Large intestine (tissue), 3 donors: ENCODE results near the gene UFD1. TPM values are rescaled to one million over a fixed set of nuclear protein-coding genes. Genes with fewer than 3 reads are reported as not detected.

ENCODE experiments used
- DNase-seq, 2 donors: peaks; one replicate each; pipeline versions ENCODE4 v3.0.0 to v3.0.0-alpha.2; 2013
- H3K27ac ChIP-seq: one replicate; pipeline ENCODE4 v1.5.1; 2013; ENCODE audit warnings: low read length
- H3K27me3 ChIP-seq: 2 replicates; pipeline ENCODE4 v1.6.1; 2013; ENCODE audit warnings: low read length; ENCODE audit not compliant: control insufficient read depth, insufficient read depth
- H3K36me3 ChIP-seq: 2 replicates; pipeline ENCODE4 v1.6.1; 2013; ENCODE audit warnings: low read length; ENCODE audit not compliant: control insufficient read depth, insufficient read depth
- H3K4me1 ChIP-seq: one replicate; pipeline ENCODE4 v1.6.1; 2013; ENCODE audit warnings: low read length; ENCODE audit not compliant: control insufficient read depth, insufficient read depth
- H3K4me3 ChIP-seq: one replicate; pipeline ENCODE4 v1.5.1; 2013; ENCODE audit warnings: low read length
- H3K9me3 ChIP-seq: one replicate; pipeline ENCODE4 v1.6.1; 2013; ENCODE audit warnings: mild to moderate bottlenecking, low read depth, low read length, moderate library complexity; ENCODE audit not compliant: control insufficient read depth
- WGBS: methylation state at CpG from one replicate; pipeline ENCODE4 v1.1.5; 2013; ENCODE audit warnings: low lambda C conversion rate; ENCODE audit not compliant: insufficient coverage; 5-methylcytosine and 5-hydroxymethylcytosine counted together
- polyA plus RNA-seq: library from polyadenylated mRNA; unstranded; fragments of 120-200 nt; gene quantifications from one replicate; pipeline ENCODE4 v1.2.1, GENCODE V29; 2013

UFD1 gene
- polyA plus RNA-seq, 1 donor, result 51.1 TPM

- DNase-seq, result no peak
- no peaks in the 10 kb centered on the region for H3K9me3 ChIP-seq
- H3K4me3 ChIP-seq, result no peak overlapping the region
- H3K36me3 ChIP-seq, result peaks cover 90% of the 10 kb centered on the region
- H3K27ac ChIP-seq, result no peak overlapping the region
- H3K4me1 ChIP-seq, result no peaks in the 10 kb centered on the region
- WGBS, result no CpG with 5 or more reads among the region's 2 CpGs
- no peaks in the 10 kb centered on the region for H3K27me3 ChIP-seq
Measured at GRCh38 chr22:19470010-19470409, 9.0 kb downstream of the UFD1 start.

GRCh38 chr22:19469421-19469820 lies 9.6 kb downstream of the UFD1 start:
- WGBS, result no CpG with 5 or more reads among the region's 7 CpGs
- no peaks in the 10 kb centered on the region for H3K27me3 ChIP-seq
- H3K9me3 ChIP-seq, result no peaks in the 10 kb centered on the region
- no peak overlapping the region for H3K27ac ChIP-seq
- no peaks in the 10 kb centered on the region for H3K4me1 ChIP-seq
- peaks cover 90% of the 10 kb centered on the region for H3K36me3 ChIP-seq
- H3K4me3 ChIP-seq, result no peak overlapping the region
- no peak for DNase-seq

GRCh38 chr22:19467912-19468311 lies 11.1 kb downstream of the UFD1 start:
- Histone ChIP-seq H3K36me3 (peaks cover 86% of the 10 kb centered on the region), H3K27ac (no peak overlapping the region), H3K9me3 (no peaks in the 10 kb centered on the region), H3K4me3 (no peak overlapping the region), H3K4me1 (no peaks in the 10 kb centered on the region), H3K27me3 (no peaks in the 10 kb centered on the region)
- no CpG with 5 or more reads among the region's 6 CpGs for WGBS
- DNase-seq, result no peak

- DNase-seq, result no peak
- Histone ChIP-seq H3K27ac (no peak overlapping the region), H3K4me3 (no peak overlapping the region), H3K4me1 (no peaks in the 10 kb centered on the region), H3K9me3 (no peaks in the 10 kb centered on the region), H3K27me3 (no peaks in the 10 kb centered on the region), H3K36me3 (peaks cover 83% of the 10 kb centered on the region)
- 100% methylated on average over 2 of the region's 9 CpGs for WGBS
Measured at GRCh38 chr22:19466848-19467752, 11.9 kb downstream of the UFD1 start.

- WGBS, result no CpG with 5 or more reads among the region's 14 CpGs
- Histone ChIP-seq H3K4me1 (no peaks in the 10 kb centered on the region), H3K4me3 (no peak overlapping the region), H3K36me3 (peaks cover 80% of the 10 kb centered on the region), H3K27ac (no peak overlapping the region), H3K27me3 (no peaks in the 10 kb centered on the region), H3K9me3 (no peaks in the 10 kb centered on the region)
- DNase-seq, result no peak
Measured at GRCh38 chr22:19466126-19466716, 12.8 kb downstream of the UFD1 start.

GRCh38 chr22:19464975-19465374 lies 14.0 kb downstream of the UFD1 start:
- WGBS, result 80% methylated on average over 1 of the region's 4 CpGs
- peaks cover 72% of the 10 kb centered on the region for H3K36me3 ChIP-seq
- no peak for DNase-seq
- no peaks in the 10 kb centered on the region for H3K9me3 ChIP-seq
- no peaks in the 10 kb centered on the region for H3K4me1 ChIP-seq
- no peaks in the 10 kb centered on the region for H3K27me3 ChIP-seq
- no peak overlapping the region for H3K27ac ChIP-seq
- no peak overlapping the region for H3K4me3 ChIP-seq

- Histone ChIP-seq H3K9me3 (no peaks in the 10 kb centered on the region), H3K27me3 (no peaks in the 10 kb centered on the region), H3K36me3 (peaks cover 68% of the 10 kb centered on the region), H3K27ac (no peak overlapping the region), H3K4me1 (no peaks in the 10 kb centered on the region), H3K4me3 (no peak overlapping the region)
- no peak for DNase-seq
- WGBS, result no CpG with 5 or more reads among the region's 1 CpG
Measured at GRCh38 chr22:19464546-19464945, 14.4 kb downstream of the UFD1 start.

GRCh38 chr22:19463491-19464469 lies 15.2 kb downstream of the UFD1 start:
- Histone ChIP-seq H3K9me3 (no peaks in the 10 kb centered on the region), H3K4me3 (no peak overlapping the region), H3K4me1 (no peaks in the 10 kb centered on the region), H3K36me3 (peaks cover 61% of the 10 kb centered on the region), H3K27ac (no peak overlapping the region), H3K27me3 (no peaks in the 10 kb centered on the region)
- WGBS, result 90% methylated on average over 2 of the region's 7 CpGs
- DNase-seq, result no peak

GRCh38 chr22:19463008-19463407 lies 16.0 kb downstream of the UFD1 start:
- Histone ChIP-seq H3K4me1 (no peaks in the 10 kb centered on the region), H3K36me3 (peaks cover 55% of the 10 kb centered on the region), H3K4me3 (no peak overlapping the region), H3K27ac (no peak overlapping the region), H3K9me3 (no peaks in the 10 kb centered on the region), H3K27me3 (no peaks in the 10 kb centered on the region)
- WGBS, result 100% methylated on average over 1 of the region's 1 CpG
- no peak for DNase-seq

GRCh38 chr22:19461506-19461905 lies 17.5 kb downstream of the UFD1 start:
- H3K4me1 ChIP-seq, result no peaks in the 10 kb centered on the region
- H3K9me3 ChIP-seq, result no peaks in the 10 kb centered on the region
- WGBS, result no CpG with 5 or more reads among the region's 1 CpG
- H3K4me3 ChIP-seq, result no peak overlapping the region
- H3K27me3 ChIP-seq, result no peaks in the 10 kb centered on the region
- no peak for DNase-seq
- H3K36me3 ChIP-seq, result peaks cover 50% of the 10 kb centered on the region
- no peak overlapping the region for H3K27ac ChIP-seq
